ENCODE data around the gene UGT1A7.

UGT1A7 gene

DNA sequence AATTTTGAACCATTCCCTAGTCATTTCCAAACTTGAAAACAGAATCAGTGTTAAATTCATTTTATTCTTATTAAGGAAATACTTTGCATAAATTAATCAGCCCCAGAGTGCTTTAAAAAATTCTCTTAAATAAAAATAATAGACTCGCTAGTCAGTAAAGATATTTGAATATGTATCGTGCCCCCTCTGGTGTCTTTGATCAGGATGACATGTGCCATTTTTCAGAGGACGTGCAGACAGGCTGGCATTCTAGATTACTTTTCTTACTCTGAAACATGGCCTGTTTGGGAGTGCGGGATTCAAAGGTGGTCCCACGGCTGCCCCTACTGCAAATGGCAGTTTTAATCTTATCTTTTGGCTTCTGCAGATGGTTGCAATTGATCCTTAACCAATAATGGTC lies 90.9 kb downstream of the UGT1A7 start:
- H3K27ac ChIP-seq, result no peak overlapping the region
- TF ChIP-seq, protein P1, sequence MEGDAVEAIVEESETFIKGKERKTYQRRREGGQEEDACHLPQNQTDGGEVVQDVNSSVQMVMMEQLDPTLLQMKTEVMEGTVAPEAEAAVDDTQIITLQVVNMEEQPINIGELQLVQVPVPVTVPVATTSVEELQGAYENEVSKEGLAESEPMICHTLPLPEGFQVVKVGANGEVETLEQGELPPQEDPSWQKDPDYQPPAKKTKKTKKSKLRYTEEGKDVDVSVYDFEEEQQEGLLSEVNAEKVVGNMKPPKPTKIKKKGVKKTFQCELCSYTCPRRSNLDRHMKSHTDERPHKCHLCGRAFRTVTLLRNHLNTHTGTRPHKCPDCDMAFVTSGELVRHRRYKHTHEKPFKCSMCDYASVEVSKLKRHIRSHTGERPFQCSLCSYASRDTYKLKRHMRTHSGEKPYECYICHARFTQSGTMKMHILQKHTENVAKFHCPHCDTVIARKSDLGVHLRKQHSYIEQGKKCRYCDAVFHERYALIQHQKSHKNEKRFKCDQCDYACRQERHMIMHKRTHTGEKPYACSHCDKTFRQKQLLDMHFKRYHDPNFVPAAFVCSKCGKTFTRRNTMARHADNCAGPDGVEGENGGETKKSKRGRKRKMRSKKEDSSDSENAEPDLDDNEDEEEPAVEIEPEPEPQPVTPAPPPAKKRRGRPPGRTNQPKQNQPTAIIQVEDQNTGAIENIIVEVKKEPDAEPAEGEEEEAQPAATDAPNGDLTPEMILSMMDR (conservative IDR thresholded peaks at IDR 0.05), result no peak

DNA sequence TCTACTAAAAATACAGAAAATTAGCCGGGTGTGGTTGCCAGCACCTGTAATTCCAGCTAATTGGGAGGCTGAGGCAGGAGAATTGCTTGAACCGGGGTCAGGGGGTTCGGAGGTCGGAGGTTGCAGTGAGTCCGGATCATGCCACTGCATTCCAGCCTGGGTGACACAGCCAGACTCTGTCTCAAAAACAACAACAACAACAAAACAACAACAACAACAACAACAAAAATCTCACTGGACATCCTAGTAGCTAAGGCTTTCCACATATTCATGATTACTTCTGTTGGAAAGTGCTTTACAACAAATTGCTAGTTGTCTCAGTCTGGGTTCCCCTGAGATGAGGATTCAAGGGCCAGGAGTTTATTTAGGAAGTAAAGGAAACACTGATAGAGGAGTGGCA lies 92.2 kb downstream of the UGT1A7 start:
- no peak overlapping the region for H3K27ac ChIP-seq
- TF ChIP-seq, protein P1 (conservative IDR thresholded peaks at IDR 0.05), result no peak

DNA sequence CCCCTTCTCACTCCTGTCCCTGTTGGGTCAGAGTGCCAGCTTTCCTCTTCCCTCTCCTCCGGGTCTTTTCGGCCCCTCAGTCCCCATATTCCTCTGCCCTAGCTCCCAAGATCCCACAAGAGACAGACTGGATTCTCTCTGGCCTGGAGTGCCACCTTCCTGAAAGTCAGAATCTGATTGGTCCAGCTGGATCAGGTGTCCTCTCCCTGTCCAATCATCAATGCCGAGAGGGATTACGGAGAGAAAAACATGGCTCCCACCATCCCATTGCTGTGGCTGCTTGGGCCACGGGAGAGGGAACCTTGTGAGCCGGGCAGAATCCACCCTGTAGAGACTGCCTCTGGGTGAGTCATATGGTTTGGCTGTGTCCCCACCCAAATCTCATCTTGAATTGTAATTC lies 93.7 kb downstream of the UGT1A7 start:
- TF ChIP-seq, protein P1 (conservative IDR thresholded peaks at IDR 0.05), result no peak
- no peak overlapping the region for H3K27ac ChIP-seq

DNA sequence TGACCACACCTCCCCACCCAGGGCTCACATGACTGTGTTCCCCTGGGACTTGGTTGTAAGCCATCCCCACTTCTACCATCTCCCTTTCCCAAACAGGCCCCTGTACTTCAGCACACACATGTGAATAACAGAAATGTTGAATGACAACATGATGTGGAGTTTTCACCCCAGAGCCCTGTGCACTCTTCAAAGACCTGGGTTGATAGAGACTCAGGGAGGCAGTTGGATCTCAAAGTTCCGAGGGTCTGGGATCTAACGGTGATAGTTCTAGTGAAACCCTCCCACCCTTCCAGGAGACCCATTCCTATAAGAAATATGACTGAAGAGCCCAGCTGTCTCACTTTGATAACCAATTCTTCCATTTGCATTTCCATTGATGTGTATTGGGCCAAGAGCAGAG lies 96.3 kb downstream of the UGT1A7 start, which contains the start of gene MROH2A:
MROH2A (plus strand) TSS at position 301 of the 400 bp plus-strand sequence. CDS start 1,029 bp downstream, outside the sequence.
- no peak within 1 kb of the TSS for H3K27ac ChIP-seq
- TF ChIP-seq, protein P1 (conservative IDR thresholded peaks at IDR 0.05), result no peak

DNA sequence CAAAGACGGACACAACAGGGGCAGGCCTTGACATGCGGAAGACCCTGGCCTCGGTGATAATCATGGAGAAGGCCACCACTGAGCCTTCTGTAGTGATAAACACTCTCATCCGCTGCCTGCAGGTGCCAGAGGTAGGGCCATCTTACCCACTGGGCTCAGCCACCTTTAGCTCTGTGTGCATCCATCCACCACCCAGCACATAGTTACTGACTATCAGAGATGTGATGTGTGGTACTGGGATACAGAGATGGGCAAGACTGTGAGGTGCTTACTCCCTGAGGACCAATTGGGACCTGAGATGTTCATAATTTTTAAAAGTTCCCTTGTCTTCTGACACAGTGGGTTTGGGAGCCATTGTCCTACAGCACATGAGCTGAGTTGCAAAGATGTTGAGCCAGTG lies 98.0 kb downstream of the UGT1A7 start:
- TF ChIP-seq, protein P1 (conservative IDR thresholded peaks at IDR 0.05), result no peak
- H3K27ac ChIP-seq, result no peak overlapping the region

DNA sequence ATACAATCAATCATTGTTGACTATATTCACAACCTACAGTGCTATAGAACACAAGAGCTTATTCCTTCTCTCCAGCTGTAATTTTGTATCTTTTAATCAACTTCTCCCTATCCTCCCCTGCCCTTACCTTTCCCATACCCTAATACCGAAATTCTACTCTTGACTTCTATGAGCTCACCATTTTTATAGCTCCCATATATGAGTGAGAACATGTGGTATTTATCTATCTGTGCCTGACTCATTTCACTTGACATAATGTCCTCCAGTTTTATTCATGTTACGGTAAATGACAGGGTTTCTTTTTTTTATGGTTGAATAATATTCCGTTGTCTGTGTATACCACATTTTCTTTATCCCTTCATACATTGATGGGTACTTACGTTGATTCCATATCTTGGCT lies 99.1 kb downstream of the UGT1A7 start:
- TF ChIP-seq, protein P1 (conservative IDR thresholded peaks at IDR 0.05), result no peak
- no peak overlapping the region for H3K27ac ChIP-seq

DNA sequence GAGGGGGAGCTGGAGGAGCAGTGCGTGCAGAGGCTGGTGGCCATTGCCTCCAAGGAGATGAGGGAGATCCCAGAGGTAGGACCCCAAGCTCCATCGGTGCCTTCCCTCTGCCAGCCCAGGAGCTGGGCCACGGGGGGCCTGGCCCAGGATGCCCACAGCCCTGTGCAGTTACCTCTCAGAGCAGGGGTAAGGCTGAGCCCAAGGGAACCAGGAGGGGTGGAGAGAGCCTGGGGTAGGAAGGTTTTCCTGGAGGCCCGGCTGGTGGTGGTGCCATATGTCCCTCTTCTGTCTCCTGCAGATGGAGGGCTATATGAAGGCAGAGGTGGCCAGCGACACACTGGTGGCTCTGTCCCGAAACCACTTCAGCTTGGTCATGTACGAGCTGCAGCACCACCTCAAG lies 107.9 kb downstream of the UGT1A7 start:
- TF ChIP-seq, protein P1 (conservative IDR thresholded peaks at IDR 0.05), result no peak

More for the DNA sequence above, 107.9 kb downstream of the UGT1A7 start:
- no peak overlapping the region for H3K27ac ChIP-seq

Data from VCaP (cell line).